IPS DF 6.9 (cell line): ENCODE data around the gene MAPRE2.

ENCODE experiments used
- DNase-seq: peaks from one replicate; pipeline ENCODE4 v3.0.0-alpha.2; 2013; ENCODE audit warnings: low read depth, low spot score
- H3K27ac ChIP-seq: one replicate; pipeline ENCODE4 v1.5.1; 2013; ENCODE audit warnings: low read length, control low read depth
- H3K27me3 ChIP-seq: 2 replicates; pipeline ENCODE4 v1.6.1; 2013; ENCODE audit warnings: mild to moderate bottlenecking, low read length; ENCODE audit not compliant: control insufficient read depth, insufficient read depth
- H3K36me3 ChIP-seq: 2 replicates; pipeline ENCODE4 v1.6.1; 2013; ENCODE audit warnings: low read length; ENCODE audit not compliant: control insufficient read depth, insufficient read depth
- H3K4me1 ChIP-seq: 2 replicates; pipeline ENCODE4 v1.6.1; 2013; ENCODE audit warnings: low read length; ENCODE audit not compliant: control insufficient read depth, insufficient read depth
- H3K4me3 ChIP-seq: 2 replicates; pipeline ENCODE4 v1.5.1; 2013; ENCODE audit warnings: mild to moderate bottlenecking, low read length
- H3K9me3 ChIP-seq: 2 replicates; pipeline ENCODE4 v1.6.1; 2013; ENCODE audit warnings: low read length, inconsistent platforms; ENCODE audit not compliant: control insufficient read depth, insufficient read depth
- WGBS: extraction: QIAGEN DNeasy Blood & Tissue Kit; methylation state at CpG from one replicate; pipeline ENCODE4 v1.1.7; 2013; ENCODE audit warnings: mixed read lengths, missing lambda C conversion rate; ENCODE audit not compliant: insufficient read length, insufficient coverage; 5-methylcytosine and 5-hydroxymethylcytosine counted together

MAPRE2 gene

GRCh38 chr18:35075132-35075531 lies 33.9 kb downstream of the MAPRE2 start:
- Histone ChIP-seq H3K27ac (no peak overlapping the region), H3K27me3 (no peaks in the 10 kb centered on the region), H3K4me1 (no peaks in the 10 kb centered on the region), H3K36me3 (no peaks in the 10 kb centered on the region), H3K4me3 (no peak overlapping the region), H3K9me3 (no peaks in the 10 kb centered on the region)
- DNase-seq: no peak
- no CpG with 5 or more reads among the region's 6 CpGs for WGBS

- no peaks in the 10 kb centered on the region for H3K27me3 ChIP-seq
- no peak overlapping the region for H3K27ac ChIP-seq
- WGBS: no CpG with 5 or more reads among the region's 4 CpGs
- no peaks in the 10 kb centered on the region for H3K9me3 ChIP-seq
- DNase-seq: no peak
- no peak overlapping the region for H3K4me3 ChIP-seq
- H3K4me1 ChIP-seq: no peaks in the 10 kb centered on the region
- no peaks in the 10 kb centered on the region for H3K36me3 ChIP-seq
These were observed 35.1 kb downstream of the MAPRE2 start for GRCh38 chr18:35076135-35076924.

GRCh38 chr18:35077937-35078336 lies 36.7 kb downstream of the MAPRE2 start:
- Histone ChIP-seq H3K4me1 (no peaks in the 10 kb centered on the region), H3K9me3 (no peaks in the 10 kb centered on the region), H3K27me3 (no peaks in the 10 kb centered on the region), H3K27ac (no peak overlapping the region), H3K4me3 (no peak overlapping the region), H3K36me3 (no peaks in the 10 kb centered on the region)
- no peak for DNase-seq

GRCh38 chr18:35080058-35080457 lies 38.8 kb downstream of the MAPRE2 start:
- no peak for DNase-seq
- Histone ChIP-seq H3K4me1 (no peaks in the 10 kb centered on the region), H3K27ac (no peak overlapping the region), H3K4me3 (no peak overlapping the region), H3K9me3 (no peaks in the 10 kb centered on the region), H3K36me3 (no peaks in the 10 kb centered on the region), H3K27me3 (no peaks in the 10 kb centered on the region)
- no CpG with 5 or more reads among the region's 1 CpG for WGBS

GRCh38 chr18:35083174-35083712 lies 42.0 kb downstream of the MAPRE2 start:
- Histone ChIP-seq H3K9me3 (no peaks in the 10 kb centered on the region), H3K4me1 (no peaks in the 10 kb centered on the region), H3K27ac (no peak overlapping the region), H3K36me3 (no peaks in the 10 kb centered on the region), H3K27me3 (no peaks in the 10 kb centered on the region), H3K4me3 (no peak overlapping the region)
- no peak for DNase-seq
- WGBS: no CpG with 5 or more reads among the region's 3 CpGs

GRCh38 chr18:35084494-35085449 lies 43.6 kb downstream of the MAPRE2 start:
- no peak for DNase-seq
- H3K9me3 ChIP-seq: no peaks in the 10 kb centered on the region
- no peaks in the 10 kb centered on the region for H3K27me3 ChIP-seq
- WGBS: no CpG with 5 or more reads among the region's 5 CpGs
- no peaks in the 10 kb centered on the region for H3K36me3 ChIP-seq
- H3K27ac ChIP-seq: no peak overlapping the region
- H3K4me3 ChIP-seq: no peak overlapping the region
- H3K4me1 ChIP-seq: no peaks in the 10 kb centered on the region

- H3K27me3 ChIP-seq: no peaks in the 10 kb centered on the region
- no peak overlapping the region for H3K27ac ChIP-seq
- no peak for DNase-seq
- no peaks in the 10 kb centered on the region for H3K9me3 ChIP-seq
- no CpG with 5 or more reads among the region's 3 CpGs for WGBS
- H3K4me1 ChIP-seq: no peaks in the 10 kb centered on the region
- H3K36me3 ChIP-seq: no peaks in the 10 kb centered on the region
- H3K4me3 ChIP-seq: no peak overlapping the region
These were observed 44.5 kb downstream of the MAPRE2 start for GRCh38 chr18:35085450-35086380.

GRCh38 chr18:35086704-35087103 lies 45.5 kb downstream of the MAPRE2 start:
- no peak for DNase-seq
- no peaks in the 10 kb centered on the region for H3K4me1 ChIP-seq
- H3K4me3 ChIP-seq: no peak overlapping the region
- no CpG with 5 or more reads among the region's 2 CpGs for WGBS
- H3K36me3 ChIP-seq: no peaks in the 10 kb centered on the region
- H3K9me3 ChIP-seq: no peaks in the 10 kb centered on the region
- no peaks in the 10 kb centered on the region for H3K27me3 ChIP-seq
- H3K27ac ChIP-seq: no peak overlapping the region

- no peaks in the 10 kb centered on the region for H3K9me3 ChIP-seq
- H3K4me1 ChIP-seq: no peaks in the 10 kb centered on the region
- H3K27me3 ChIP-seq: no peaks in the 10 kb centered on the region
- WGBS: no CpG with 5 or more reads among the region's 3 CpGs
- DNase-seq: no peak
- no peak overlapping the region for H3K27ac ChIP-seq
- no peak overlapping the region for H3K4me3 ChIP-seq
- H3K36me3 ChIP-seq: no peaks in the 10 kb centered on the region
These were observed 46.5 kb downstream of the MAPRE2 start for GRCh38 chr18:35087726-35088125.

- H3K9me3 ChIP-seq: no peaks in the 10 kb centered on the region
- no CpG with 5 or more reads among the region's 3 CpGs for WGBS
- no peak for DNase-seq
These were observed 47.7 kb downstream of the MAPRE2 start for GRCh38 chr18:35088921-35089320.

More at GRCh38 chr18:35088921-35089320, 47.7 kb downstream of the MAPRE2 start:
- no peak overlapping the region for H3K4me3 ChIP-seq
- no peaks in the 10 kb centered on the region for H3K36me3 ChIP-seq
- no peak overlapping the region for H3K27ac ChIP-seq
- no peaks in the 10 kb centered on the region for H3K27me3 ChIP-seq
- H3K4me1 ChIP-seq: no peaks in the 10 kb centered on the region
